Upper lobe of left lung (tissue), 4 donors: Measurements from ENCODE around the gene TTLL5.

Experiments used
- CTCF ChIP-seq, 6 experiments: fragments of 450-650 bp in 4 of 6; fragments of 200-600 bp in 2 of 6; sonication (generic) in 2 of 6; IDR thresholded peaks; one replicate each; pipeline ENCODE4 v1.5.1; 2016 to 2019; ENCODE audit warnings: antibody characterized with exemption in 6 of 6
- POLR2A ChIP-seq, 4 donors: fragments of 450-650 bp; IDR thresholded peaks; one replicate each; pipeline ENCODE4 v1.5.1; 2016 to 2017; ENCODE audit warnings: antibody characterized with exemption in 4 of 4, mild to moderate bottlenecking in 2 of 4

- TF ChIP-seq POLR2A (IDR thresholded peaks at IDR 0.05) = no peak
- TF ChIP-seq CTCF (IDR thresholded peaks at IDR 0.05) = no peak
These were observed 310.5 kb downstream of the TTLL5 start for GRCh38 chr14:75971509-75971908.
